HepG2 (cell line): ENCODE results near the gene TUT1. TPM values are rescaled to one million over a fixed set of nuclear protein-coding genes. Genes with fewer than 3 reads are reported as not detected.

Source experiments
- AKAP8 ChIP-seq: sonication (generic); formaldehyde crosslinking; IDR thresholded peaks from 2 replicates; pipeline ENCODE4 v1.5.1; 2020; ENCODE audit warnings: mild to moderate bottlenecking, missing genetic modification reagents
- BHLHE40 ChIP-seq: IDR thresholded peaks from 2 replicates; pipeline ENCODE4 v1.6.1; 2011; ENCODE audit warnings: low read length, improper control_type of control experiment
- HNRNPUL1 ChIP-seq: fragments of 200-400 bp; formaldehyde crosslinking; IDR thresholded peaks from 2 replicates; pipeline ENCODE4 v1.6.1; 2017; ENCODE audit warnings: low read depth, mild to moderate bottlenecking, low read length, moderate library complexity
- ISX ChIP-seq: sonication (generic); formaldehyde crosslinking; conservative IDR thresholded peaks from 2 replicates; pipeline ENCODE4 v1.5.0; 2020; ENCODE audit warnings: missing genetic modification reagents
- MLLT10 ChIP-seq: sonication (generic); formaldehyde crosslinking; IDR thresholded peaks from 2 replicates; pipeline ENCODE4 v1.4.0; 2020; ENCODE audit warnings: missing genetic modification reagents
- NRL ChIP-seq: sonication (generic); formaldehyde crosslinking; IDR thresholded peaks from 2 replicates; pipeline ENCODE4 v1.5.0; 2020; ENCODE audit warnings: missing genetic modification reagents, mild to moderate bottlenecking, moderate library complexity, borderline replicate concordance
- PAX8 ChIP-seq: sonication (generic); formaldehyde crosslinking; IDR thresholded peaks from 2 replicates; pipeline ENCODE4 v1.8.0; 2022; ENCODE audit warnings: mild to moderate bottlenecking, missing genetic modification reagents, borderline replicate concordance
- RFX5 ChIP-seq: IDR thresholded peaks from 2 replicates; pipeline ENCODE4 v1.6.1; 2011; ENCODE audit warnings: low read depth, low read length, improper control_type of control experiment
- RFXAP ChIP-seq: sonication (generic); formaldehyde crosslinking; IDR thresholded peaks from 2 replicates; pipeline ENCODE4 v1.4.0; 2020; ENCODE audit warnings: missing genetic modification reagents, borderline replicate concordance
- SP5 ChIP-seq: IDR thresholded peaks from 2 replicates; pipeline ENCODE4 v1.6.1; 2016; ENCODE audit warnings: low read depth, borderline replicate concordance
- YEATS2 ChIP-seq: sonication (generic); formaldehyde crosslinking; IDR thresholded peaks from 2 replicates; pipeline ENCODE4 v1.4.0; 2020; ENCODE audit warnings: missing genetic modification reagents, borderline replicate concordance
- ZBTB1 ChIP-seq: sonication (generic); formaldehyde crosslinking; IDR thresholded peaks from 2 replicates; pipeline ENCODE4 v1.4.0; 2020; ENCODE audit warnings: missing genetic modification reagents, borderline replicate concordance
- ZBTB33 ChIP-seq: sonication (generic); formaldehyde crosslinking; IDR thresholded peaks from 2 replicates; pipeline ENCODE4 v1.4.0; 2020; ENCODE audit warnings: missing genetic modification reagents
- ZBTB7A ChIP-seq: sonication (generic); formaldehyde crosslinking; IDR thresholded peaks from 2 replicates; pipeline ENCODE4 v1.8.0; 2022; ENCODE audit warnings: mild to moderate bottlenecking, missing genetic modification reagents
- ZFP36L2 ChIP-seq: sonication (generic); formaldehyde crosslinking; IDR thresholded peaks from 2 replicates; pipeline ENCODE4 v1.4.0; 2020; ENCODE audit warnings: missing genetic modification reagents
- ZMYM4 ChIP-seq: sonication (generic); formaldehyde crosslinking; IDR thresholded peaks from 2 replicates; pipeline ENCODE4 v1.8.1; 2023; ENCODE audit warnings: mild to moderate bottlenecking, missing genetic modification reagents
- ZNF337 ChIP-seq: sonication (generic); formaldehyde crosslinking; IDR thresholded peaks from 2 replicates; pipeline ENCODE4 v1.5.1; 2020; ENCODE audit warnings: missing genetic modification reagents, low read depth, mild to moderate bottlenecking, borderline replicate concordance
- ZNF501 ChIP-seq: sonication (generic); formaldehyde crosslinking; IDR thresholded peaks from 2 replicates; pipeline ENCODE4 v1.5.1; 2020; ENCODE audit warnings: mild to moderate bottlenecking, moderate library complexity, missing genetic modification reagents
- ZNF567 ChIP-seq: sonication (generic); formaldehyde crosslinking; IDR thresholded peaks from 2 replicates; pipeline ENCODE4 v1.8.1; 2023; ENCODE audit warnings: mild to moderate bottlenecking, missing genetic modification reagents, borderline replicate concordance
- ZNF607 ChIP-seq: sonication (generic); formaldehyde crosslinking; IDR thresholded peaks from 2 replicates; pipeline ENCODE4 v1.5.1; 2020; ENCODE audit warnings: missing genetic modification reagents, mild to moderate bottlenecking, borderline replicate concordance
- ZSCAN21 ChIP-seq: sonication (generic); formaldehyde crosslinking; IDR thresholded peaks from 2 replicates; pipeline ENCODE4 v1.8.0; 2022; ENCODE audit warnings: mild to moderate bottlenecking, missing genetic modification reagents, moderate library complexity, borderline replicate concordance
- ZSCAN30 ChIP-seq: sonication (generic); formaldehyde crosslinking; IDR thresholded peaks from 2 replicates; pipeline ENCODE4 v1.5.0; 2020; ENCODE audit warnings: mild to moderate bottlenecking, missing genetic modification reagents
- polyA plus RNA-seq, 8 experiments: library from polyadenylated mRNA; depleted of rRNA in 3 of 8; stranded (reverse) in 7 of 8; unstranded in 1 of 8; fragments of >200 nt; fragmentation: Illumina TruSeq in 4 of 8; extraction: Trizol in 4 of 8; gene quantifications; 2 replicates each; pipeline versions ENCODE4 v1.2.1 to v1.2.3, GENCODE V29; 2011 to 2016; ENCODE audit warnings: low read depth in 4 of 8, missing spikeins in 1 of 8, mixed read lengths in 1 of 8; ENCODE audit not compliant: insufficient read depth in 1 of 8
- total RNA-seq, 5 experiments: library from RNA; depleted of rRNA; stranded (reverse); fragments of >200 nt; fragmentation: Illumina TruSeq; extraction: Trizol; gene quantifications; 2 replicates each; pipeline ENCODE4 v1.2.3, GENCODE V29; 2016; ENCODE audit warnings: low read depth in 1 of 5
- TF ChIP-seq, protein P1 (sequence below): sonication (generic); formaldehyde crosslinking; IDR thresholded peaks from 2 replicates; pipeline ENCODE4 v1.5.0; 2020; ENCODE audit warnings: mild to moderate bottlenecking, missing genetic modification reagents
- TF ChIP-seq, protein P2 (sequence below): conservative IDR thresholded peaks from 2 replicates; pipeline ENCODE4 v1.6.1; 2018; ENCODE audit warnings: missing genetic modification reagents
- TF ChIP-seq, protein P3 (sequence below): IDR thresholded peaks from 2 replicates; pipeline ENCODE4 v1.6.1; 2016; ENCODE audit warnings: low read depth, borderline replicate concordance

Gene TUT1
- total and polyA plus RNA-seq, 2 of the 13 experiments (the other 11 are each of a cell fraction or from before 2014, with no cell fraction given): 9.7 to 14.3 TPM

DNA sequence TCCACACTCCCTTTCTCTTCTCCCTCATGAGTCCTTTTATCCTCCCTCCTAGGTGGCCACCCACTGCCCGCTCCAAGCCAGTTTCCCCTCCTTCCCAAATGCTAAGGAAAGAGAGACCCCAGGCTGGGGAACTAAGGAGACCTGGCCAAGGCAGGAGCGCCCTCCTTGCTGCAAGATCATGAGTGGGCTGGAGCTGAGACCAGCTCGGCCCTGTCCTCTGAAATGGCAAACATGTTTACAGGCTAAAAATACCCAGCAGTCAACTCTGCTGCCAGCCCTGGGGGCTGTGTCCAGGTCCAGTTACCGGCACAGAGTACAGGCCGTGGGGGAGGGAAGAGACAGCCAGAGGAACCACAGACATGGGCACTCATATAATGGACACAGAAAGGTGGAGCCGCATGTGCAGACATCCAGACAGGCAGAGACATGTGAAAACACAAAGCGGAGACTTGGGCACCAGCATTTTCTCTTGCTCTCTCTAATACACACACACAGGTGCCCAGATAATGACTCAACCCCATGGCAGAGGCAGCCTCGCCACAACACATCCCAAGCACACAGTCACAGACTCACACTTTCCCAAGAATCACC is 43.5 kb downstream of the TUT1 start (continued):
- TF ChIP-seq ZBTB33 (CRISPR knock-in tag): no peak; the same call in 1 of the 2 replicates
- TF ChIP-seq MLLT10 (CRISPR knock-in tag): no peak
- TF ChIP-seq ZBTB1 (CRISPR knock-in tag): 0 out of 2 replicates have a peak, but pooled peaks have one; percentile 50
- TF ChIP-seq ZFP36L2 (CRISPR knock-in tag): no peak
- no peak for TF ChIP-seq ZNF607 (CRISPR knock-in tag)
- TF ChIP-seq RFXAP (CRISPR knock-in tag): no peak
- TF ChIP-seq ZMYM4 (CRISPR knock-in tag): no peak
- TF ChIP-seq, protein P1, sequence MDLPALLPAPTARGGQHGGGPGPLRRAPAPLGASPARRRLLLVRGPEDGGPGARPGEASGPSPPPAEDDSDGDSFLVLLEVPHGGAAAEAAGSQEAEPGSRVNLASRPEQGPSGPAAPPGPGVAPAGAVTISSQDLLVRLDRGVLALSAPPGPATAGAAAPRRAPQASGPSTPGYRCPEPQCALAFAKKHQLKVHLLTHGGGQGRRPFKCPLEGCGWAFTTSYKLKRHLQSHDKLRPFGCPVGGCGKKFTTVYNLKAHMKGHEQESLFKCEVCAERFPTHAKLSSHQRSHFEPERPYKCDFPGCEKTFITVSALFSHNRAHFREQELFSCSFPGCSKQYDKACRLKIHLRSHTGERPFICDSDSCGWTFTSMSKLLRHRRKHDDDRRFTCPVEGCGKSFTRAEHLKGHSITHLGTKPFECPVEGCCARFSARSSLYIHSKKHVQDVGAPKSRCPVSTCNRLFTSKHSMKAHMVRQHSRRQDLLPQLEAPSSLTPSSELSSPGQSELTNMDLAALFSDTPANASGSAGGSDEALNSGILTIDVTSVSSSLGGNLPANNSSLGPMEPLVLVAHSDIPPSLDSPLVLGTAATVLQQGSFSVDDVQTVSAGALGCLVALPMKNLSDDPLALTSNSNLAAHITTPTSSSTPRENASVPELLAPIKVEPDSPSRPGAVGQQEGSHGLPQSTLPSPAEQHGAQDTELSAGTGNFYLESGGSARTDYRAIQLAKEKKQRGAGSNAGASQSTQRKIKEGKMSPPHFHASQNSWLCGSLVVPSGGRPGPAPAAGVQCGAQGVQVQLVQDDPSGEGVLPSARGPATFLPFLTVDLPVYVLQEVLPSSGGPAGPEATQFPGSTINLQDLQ (CRISPR knock-in tag): no peak
- TF ChIP-seq, protein P2, sequence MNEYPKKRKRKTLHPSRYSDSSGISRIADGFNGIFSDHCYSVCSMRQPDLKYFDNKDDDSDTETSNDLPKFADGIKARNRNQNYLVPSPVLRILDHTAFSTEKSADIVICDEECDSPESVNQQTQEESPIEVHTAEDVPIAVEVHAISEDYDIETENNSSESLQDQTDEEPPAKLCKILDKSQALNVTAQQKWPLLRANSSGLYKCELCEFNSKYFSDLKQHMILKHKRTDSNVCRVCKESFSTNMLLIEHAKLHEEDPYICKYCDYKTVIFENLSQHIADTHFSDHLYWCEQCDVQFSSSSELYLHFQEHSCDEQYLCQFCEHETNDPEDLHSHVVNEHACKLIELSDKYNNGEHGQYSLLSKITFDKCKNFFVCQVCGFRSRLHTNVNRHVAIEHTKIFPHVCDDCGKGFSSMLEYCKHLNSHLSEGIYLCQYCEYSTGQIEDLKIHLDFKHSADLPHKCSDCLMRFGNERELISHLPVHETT (CRISPR knock-in tag): peak; percentile 57; the same call in 1 of the 2 replicates
- no peak for TF ChIP-seq ZSCAN30 (CRISPR knock-in tag)
- peak; percentile 30; the same call in 1 of the 2 replicates for TF ChIP-seq SP5 (CRISPR knock-in tag)
- no peak for TF ChIP-seq RFX5
- 0 out of 2 replicates have a peak, but pooled peaks have one; percentile 33 for TF ChIP-seq ZNF337 (CRISPR knock-in tag)
- TF ChIP-seq PAX8: no peak
- peak; percentile 61 for TF ChIP-seq ZSCAN21
- no peak for TF ChIP-seq BHLHE40
- TF ChIP-seq NRL (CRISPR knock-in tag): 0 out of 2 replicates have a peak, but pooled peaks have one; percentile 54
- 0 out of 2 replicates have a peak, but pooled peaks have one; percentile 64 for TF ChIP-seq AKAP8
- TF ChIP-seq YEATS2 (CRISPR knock-in tag): peak; percentile 69; the same call in 1 of the 2 replicates
- peak; percentile 57; the same call in 1 of the 2 replicates for TF ChIP-seq ZNF501 (CRISPR knock-in tag)
- TF ChIP-seq HNRNPUL1: no peak
- TF ChIP-seq ZNF567 (CRISPR knock-in tag): no peak; the same call in 1 of the 2 replicates
- TF ChIP-seq ISX (CRISPR knock-in tag): no peak
- TF ChIP-seq ZBTB7A (CRISPR knock-in tag): 0 out of 2 replicates have a peak, but pooled peaks have one; percentile 55
- TF ChIP-seq, protein P3, sequence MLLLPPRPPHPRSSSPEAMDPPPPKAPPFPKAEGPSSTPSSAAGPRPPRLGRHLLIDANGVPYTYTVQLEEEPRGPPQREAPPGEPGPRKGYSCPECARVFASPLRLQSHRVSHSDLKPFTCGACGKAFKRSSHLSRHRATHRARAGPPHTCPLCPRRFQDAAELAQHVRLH (CRISPR knock-in tag): no peak
